ENCODE results near the gene KAZN. TPM values are rescaled to one million over a fixed set of nuclear protein-coding genes. Genes with fewer than 3 reads are reported as not detected.

KAZN gene
- total and polyA plus RNA-seq, 9 donors = 10.1 to 56.4 (median 27.9) TPM

DNA sequence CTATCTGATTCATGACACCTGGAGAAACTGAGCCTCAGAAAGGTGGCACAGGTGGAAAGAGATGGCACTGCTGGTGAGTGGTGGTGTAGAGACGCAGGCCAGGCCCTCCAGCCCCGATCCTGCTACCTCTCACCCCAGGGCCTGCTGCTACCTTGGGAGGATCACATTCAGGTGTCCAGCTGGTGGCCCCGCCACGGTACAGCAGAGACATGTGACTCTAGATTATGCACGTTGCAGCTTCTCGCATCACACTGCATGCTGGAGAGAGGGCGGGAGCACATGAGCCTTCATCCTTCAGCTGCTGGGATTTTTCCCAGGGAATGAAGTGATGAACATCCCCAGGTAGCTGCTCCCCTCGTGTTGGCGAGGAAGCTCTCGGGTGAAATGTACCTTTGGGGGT lies 32.9 kb downstream of the KAZN start:
- intact Hi-C loops (cut with DNase I) = no loop called here
- WGBS, 3 donors = 84 to 90% (median 85%) methylated on average over 10 of the region's 10 CpGs
- no peak overlapping the region for H3K4me3 ChIP-seq
- peaks cover 1% of the 10 kb centered on the region for H3K4me1 ChIP-seq (ENCODE audit: insufficient read depth)
- TF ChIP-seq, protein P1, sequence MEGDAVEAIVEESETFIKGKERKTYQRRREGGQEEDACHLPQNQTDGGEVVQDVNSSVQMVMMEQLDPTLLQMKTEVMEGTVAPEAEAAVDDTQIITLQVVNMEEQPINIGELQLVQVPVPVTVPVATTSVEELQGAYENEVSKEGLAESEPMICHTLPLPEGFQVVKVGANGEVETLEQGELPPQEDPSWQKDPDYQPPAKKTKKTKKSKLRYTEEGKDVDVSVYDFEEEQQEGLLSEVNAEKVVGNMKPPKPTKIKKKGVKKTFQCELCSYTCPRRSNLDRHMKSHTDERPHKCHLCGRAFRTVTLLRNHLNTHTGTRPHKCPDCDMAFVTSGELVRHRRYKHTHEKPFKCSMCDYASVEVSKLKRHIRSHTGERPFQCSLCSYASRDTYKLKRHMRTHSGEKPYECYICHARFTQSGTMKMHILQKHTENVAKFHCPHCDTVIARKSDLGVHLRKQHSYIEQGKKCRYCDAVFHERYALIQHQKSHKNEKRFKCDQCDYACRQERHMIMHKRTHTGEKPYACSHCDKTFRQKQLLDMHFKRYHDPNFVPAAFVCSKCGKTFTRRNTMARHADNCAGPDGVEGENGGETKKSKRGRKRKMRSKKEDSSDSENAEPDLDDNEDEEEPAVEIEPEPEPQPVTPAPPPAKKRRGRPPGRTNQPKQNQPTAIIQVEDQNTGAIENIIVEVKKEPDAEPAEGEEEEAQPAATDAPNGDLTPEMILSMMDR (IDR thresholded peaks at IDR 0.05) = no peak
- TF ChIP-seq EP300 (IDR thresholded peaks at IDR 0.05) (no peak), POLR2A (IDR thresholded peaks at IDR 0.05) (no peak)
- no peaks in the 10 kb centered on the region for H3K9me3 ChIP-seq
- no peaks in the 10 kb centered on the region for H3K36me3 ChIP-seq
- H3K27me3 ChIP-seq = no peaks in the 10 kb centered on the region
- H3K27ac ChIP-seq = no peak overlapping the region
- DNase-seq = no peak

DNA sequence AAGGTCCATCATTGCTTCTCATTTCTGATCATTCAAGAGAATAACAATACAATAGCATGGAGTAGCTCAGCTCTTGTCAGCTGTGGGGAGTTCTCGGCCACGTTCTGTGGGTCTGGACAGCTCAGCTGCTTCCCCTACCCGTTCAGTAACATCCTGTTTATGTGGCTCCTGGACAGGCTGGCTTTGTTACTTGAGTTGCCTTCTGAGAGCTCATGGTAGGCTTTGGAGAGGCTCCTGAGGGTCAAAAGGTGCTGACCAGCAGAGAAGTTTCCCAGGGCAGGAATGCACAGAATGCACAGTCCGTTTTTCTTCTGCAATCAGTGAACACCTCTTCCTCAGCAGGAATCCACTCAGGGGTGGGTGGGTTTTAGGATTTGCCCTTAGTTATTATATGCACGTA lies 36.0 kb downstream of the KAZN start:
- H3K27ac ChIP-seq = no peak overlapping the region
- 37 to 42% (median 39%) methylated on average over 5 of the region's 5 CpGs for WGBS, 3 donors
- intact Hi-C loops (cut with DNase I) = no loop called here
- no peaks in the 10 kb centered on the region for H3K4me1 ChIP-seq (ENCODE audit: insufficient read depth)
- TF ChIP-seq POLR2A (IDR thresholded peaks at IDR 0.05) (no peak), EP300 (IDR thresholded peaks at IDR 0.05) (no peak)
- TF ChIP-seq, protein P1 (IDR thresholded peaks at IDR 0.05) = no peak
- no peaks in the 10 kb centered on the region for H3K36me3 ChIP-seq
- no peaks in the 10 kb centered on the region for H3K9me3 ChIP-seq
- H3K4me3 ChIP-seq = no peak overlapping the region
- H3K27me3 ChIP-seq = no peaks in the 10 kb centered on the region
- DNase-seq = no peak

DNA sequence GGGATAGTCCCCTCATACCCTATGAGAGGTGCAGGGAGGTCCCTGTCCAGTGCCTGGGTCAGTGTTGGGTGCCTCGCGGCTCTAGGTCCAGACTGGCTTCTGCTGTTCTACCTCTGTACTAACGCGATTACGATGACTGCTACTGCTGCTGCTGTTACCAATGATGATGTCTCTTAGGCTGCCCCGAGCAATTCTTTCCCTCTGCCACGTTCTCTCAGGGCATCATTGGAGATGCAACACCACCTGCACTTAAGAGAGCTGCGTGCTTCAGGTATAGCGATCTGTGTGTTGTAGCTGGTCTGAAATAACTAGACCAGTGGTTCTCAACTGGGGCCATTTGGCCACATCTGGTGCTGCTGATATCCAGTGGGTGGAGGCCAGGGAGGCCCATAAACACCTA lies 36.9 kb downstream of the KAZN start:
- no peak for TF ChIP-seq POLR2A (IDR thresholded peaks at IDR 0.05)
- TF ChIP-seq, protein P1 (IDR thresholded peaks at IDR 0.05) = no peak
- TF ChIP-seq EP300 (IDR thresholded peaks at IDR 0.05) = no peak
- WGBS, 3 donors = 93 to 98% (median 94%) methylated on average over 8 to 9 of the region's 9 CpGs
- Histone ChIP-seq H3K4me3 (no peak overlapping the region), H3K4me1 (ENCODE audit: insufficient read depth) (no peaks in the 10 kb centered on the region), H3K9me3 (no peaks in the 10 kb centered on the region), H3K27me3 (no peaks in the 10 kb centered on the region), H3K27ac (no peak overlapping the region), H3K36me3 (no peaks in the 10 kb centered on the region)
- intact Hi-C loops (cut with DNase I) = no loop called here
- no peak for DNase-seq

DNA sequence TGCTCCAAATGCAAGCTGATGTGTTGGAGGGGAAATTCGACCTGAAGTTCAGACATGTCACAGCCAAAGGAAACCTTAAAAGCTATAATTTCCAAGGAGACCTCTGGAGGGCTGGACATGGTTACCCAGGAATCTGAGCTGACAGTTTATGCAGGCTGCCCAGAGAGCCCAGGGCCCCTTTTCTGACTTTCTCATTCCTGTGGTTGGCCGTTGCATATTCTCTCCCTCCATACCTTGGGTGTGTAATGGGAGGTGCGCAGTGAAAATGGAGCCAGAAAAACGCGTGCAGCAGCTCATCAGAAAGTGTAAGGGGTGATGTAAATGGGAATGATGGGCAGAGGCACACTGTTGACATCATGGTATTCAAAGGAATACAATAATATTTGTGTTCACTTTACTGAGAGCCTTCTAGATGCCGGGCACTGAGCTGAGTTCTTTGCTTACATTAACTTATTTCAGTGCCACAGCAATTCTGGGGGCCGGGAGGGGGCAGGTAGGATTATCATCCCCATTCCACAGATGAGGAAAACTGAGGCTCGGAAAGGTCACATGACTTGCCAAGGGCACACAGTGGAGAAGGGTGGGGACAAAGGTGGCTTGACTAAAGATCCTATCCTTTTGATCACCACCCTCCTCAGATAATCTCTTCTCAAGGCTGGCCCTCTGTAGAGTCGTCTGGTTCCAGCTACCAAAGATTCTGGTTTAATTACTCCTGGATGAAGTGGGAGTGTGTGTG lies 38.6 kb downstream of the KAZN start:
- intact Hi-C loops (cut with DNase I) = no loop called here
- no peak overlapping the region for H3K4me3 ChIP-seq
- 73 to 79% (median 75%) methylated on average over 9 of the region's 9 CpGs for WGBS, 3 donors

More for the DNA sequence above, 38.6 kb downstream of the KAZN start:
- TF ChIP-seq, protein P1 (IDR thresholded peaks at IDR 0.05) = no peak
- H3K27me3 ChIP-seq = no peaks in the 10 kb centered on the region
- no peaks in the 10 kb centered on the region for H3K9me3 ChIP-seq
- no peaks in the 10 kb centered on the region for H3K4me1 ChIP-seq (ENCODE audit: insufficient read depth)
- no peak for DNase-seq
- H3K27ac ChIP-seq = no peak overlapping the region
- H3K36me3 ChIP-seq = no peaks in the 10 kb centered on the region
